Gastrocnemius medialis (tissue), 4 donors: ENCODE data around the gene MSMB. TPM values are rescaled to one million over a fixed set of nuclear protein-coding genes. Genes with fewer than 3 reads are reported as not detected.
A peak's percentile ranks its signal among the peaks of the same experiment; 100 is the strongest.

Experiments used
- ATAC-seq, 2 donors: fragments of 150-250 bp; one replicate each; pipeline ENCODE4 v1.9.1; 2016
- DNase-seq, 2 donors: peaks; one replicate each; pipeline ENCODE4 v3.0.0-alpha.2; 2019
- H3K27ac ChIP-seq, 4 donors: fragments of 200-600 bp; sonication (generic); 1 replicate in 1 of 4; 2 replicates in 3 of 4; pipeline ENCODE4 v1.5.1; 2016 to 2018; ENCODE audit warnings: mild to moderate bottlenecking in 2 of 4, moderate library complexity in 1 of 4
- H3K27me3 ChIP-seq, 3 donors: fragments of 200-600 bp; sonication (generic) in 2 of 3; 1 replicate in 1 of 3; 2 replicates in 2 of 3; pipeline versions ENCODE4 v1.5.1 to v1.6.0; 2016 to 2019; ENCODE audit warnings: mild to moderate bottlenecking in 1 of 3, moderate library complexity in 1 of 3
- H3K36me3 ChIP-seq, 2 donors: fragments of 200-600 bp; sonication (generic) in 1 of 2; one replicate each; pipeline ENCODE4 v1.5.1; 2017 to 2018
- H3K4me1 ChIP-seq, 2 donors: fragments of 200-600 bp; sonication (generic) in 1 of 2; one replicate each; pipeline ENCODE4 v1.5.1; 2016 to 2017; ENCODE audit warnings: mild to moderate bottlenecking in 2 of 2
- H3K4me3 ChIP-seq, 4 donors: fragments of 200-600 bp; sonication (generic) in 3 of 4; 1 replicate in 1 of 4; 2 replicates in 3 of 4; pipeline ENCODE4 v1.5.1; 2016 to 2019; ENCODE audit warnings: mild to moderate bottlenecking in 2 of 4
- H3K9me3 ChIP-seq, 3 donors: fragments of 200-600 bp; sonication (generic) in 2 of 3; 1 replicate in 1 of 3; 2 replicates in 2 of 3; pipeline ENCODE4 v1.5.1; 2016 to 2019
- POLR2A ChIP-seq, 2 donors: fragments of 450-650 bp; IDR thresholded peaks; one replicate each; pipeline ENCODE4 v1.6.1; 2017; ENCODE audit warnings: antibody characterized with exemption in 2 of 2, mild to moderate bottlenecking in 2 of 2, moderate library complexity in 2 of 2
- in situ Hi-C, 4 donors: fragments of 200-750 bp; cut with MboI; loops; one replicate each; pipeline versions ENCODE4 v1.15.0 to v1.8.0; 2017; ENCODE audit warnings: low sequenced_read_pairs in 4 of 4
- intact Hi-C: fragments of 100-400 bp; cut with DNase I; formaldehyde crosslinking; loops from one replicate; pipeline ENCODE4 v1.15.1; 2023; ENCODE audit warnings: low total_unique reads
- total RNA-seq, 4 donors: library from RNA; depleted of rRNA; stranded (reverse); fragments of >200 nt; gene quantifications; one replicate each; pipeline versions ENCODE4 v1.1.0 to v1.2.3, GENCODE V29; 2016
- TF ChIP-seq, protein P1 (sequence below), 5 experiments: fragments of 450-650 bp in 3 of 5; fragments of 200-600 bp in 2 of 5; sonication (generic) in 2 of 5; IDR thresholded peaks in 4 of 5; conservative IDR thresholded peaks in 1 of 5; 1 replicate in 4 of 5; 2 replicates in 1 of 5; pipeline ENCODE4 v1.5.1; 2016 to 2019; ENCODE audit warnings: antibody characterized with exemption in 5 of 5, mild to moderate bottlenecking in 3 of 5, moderate library complexity in 3 of 5

Gene MSMB
- total RNA-seq, 4 donors from 2014 or later, result not detected

- Histone ChIP-seq H3K36me3 (no peaks in the 10 kb centered on the region), H3K27me3 (no peaks in the 10 kb centered on the region), H3K4me3 (peak overlapping the region; percentile 65 to 96 (median 72)), H3K9me3 (no peaks in the 10 kb centered on the region), H3K27ac (peak overlapping the region; percentile 88 to 96 (median 90)), H3K4me1 (peaks cover 89 to 92% of the 10 kb centered on the region in 2 donors)
- intact Hi-C loops, result loop anchor here (5.0 to 10.0 kb wide), 2 partner anchors 41 to 1018 kb away; partner anchors contain the start of gene ZNF22
- TF ChIP-seq, protein P1, sequence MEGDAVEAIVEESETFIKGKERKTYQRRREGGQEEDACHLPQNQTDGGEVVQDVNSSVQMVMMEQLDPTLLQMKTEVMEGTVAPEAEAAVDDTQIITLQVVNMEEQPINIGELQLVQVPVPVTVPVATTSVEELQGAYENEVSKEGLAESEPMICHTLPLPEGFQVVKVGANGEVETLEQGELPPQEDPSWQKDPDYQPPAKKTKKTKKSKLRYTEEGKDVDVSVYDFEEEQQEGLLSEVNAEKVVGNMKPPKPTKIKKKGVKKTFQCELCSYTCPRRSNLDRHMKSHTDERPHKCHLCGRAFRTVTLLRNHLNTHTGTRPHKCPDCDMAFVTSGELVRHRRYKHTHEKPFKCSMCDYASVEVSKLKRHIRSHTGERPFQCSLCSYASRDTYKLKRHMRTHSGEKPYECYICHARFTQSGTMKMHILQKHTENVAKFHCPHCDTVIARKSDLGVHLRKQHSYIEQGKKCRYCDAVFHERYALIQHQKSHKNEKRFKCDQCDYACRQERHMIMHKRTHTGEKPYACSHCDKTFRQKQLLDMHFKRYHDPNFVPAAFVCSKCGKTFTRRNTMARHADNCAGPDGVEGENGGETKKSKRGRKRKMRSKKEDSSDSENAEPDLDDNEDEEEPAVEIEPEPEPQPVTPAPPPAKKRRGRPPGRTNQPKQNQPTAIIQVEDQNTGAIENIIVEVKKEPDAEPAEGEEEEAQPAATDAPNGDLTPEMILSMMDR (IDR thresholded peaks at IDR 0.05 in 4 of 5, conservative IDR thresholded peaks at IDR 0.05 in 1 of 5), result peak in 4 of 5 experiments; percentile 11 to 58 (median 18)
- TF ChIP-seq POLR2A (IDR thresholded peaks at IDR 0.05), result peak; percentile 67 to 77
- ATAC-seq, result peak; percentile 88 to 93
- in situ Hi-C loops, result loop anchor here in 1 of 4 donors (25.0 kb wide), 1 partner anchor 1036 kb away; the partner anchor contains the start of gene DEPP1
- DNase-seq, result peak; percentile 85 to 92
These were observed 22.9 kb downstream of the MSMB start for GRCh38 chr10:46022978-46023702.

DNA sequence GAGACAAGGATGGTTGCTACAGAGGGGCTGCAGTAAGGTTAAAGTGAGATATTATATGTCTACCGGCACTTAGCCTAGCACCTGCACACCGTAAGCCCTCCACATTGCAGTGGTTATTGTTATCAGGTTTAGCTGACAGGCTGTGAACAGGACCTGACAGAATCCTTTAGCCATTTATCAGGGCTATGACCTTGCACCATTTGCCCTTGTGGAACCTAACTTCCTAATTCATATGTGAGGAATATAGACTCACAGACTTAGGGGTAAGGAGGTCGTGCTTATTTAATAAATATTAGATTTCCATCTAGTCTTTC lies 25.8 kb downstream of the MSMB start:
- intact Hi-C loops, result loop anchor here (5.0 to 10.0 kb wide), 2 partner anchors 38 to 1016 kb away; partner anchors contain the start of gene ZNF22
- no peak for ATAC-seq
- in situ Hi-C loops, result loop anchor here in 1 of 4 donors (25.0 kb wide), 1 partner anchor 1033 kb away; the partner anchor contains the start of gene DEPP1
- no peak for TF ChIP-seq POLR2A (IDR thresholded peaks at IDR 0.05)
- TF ChIP-seq, protein P1 (IDR thresholded peaks at IDR 0.05 in 4 of 5, conservative IDR thresholded peaks at IDR 0.05 in 1 of 5), result no peak
- DNase-seq, result no peak
- no peak overlapping the region for H3K4me3 ChIP-seq
- no peaks in the 10 kb centered on the region for H3K9me3 ChIP-seq
- H3K4me1 ChIP-seq, result peaks cover 85 to 92% of the 10 kb centered on the region in 2 donors
- H3K27ac ChIP-seq, result peak overlapping the region; percentile 38 to 96 (median 90)
- peaks cover 0 to 3% of the 10 kb centered on the region in 2 donors for H3K36me3 ChIP-seq
- no peaks in the 10 kb centered on the region for H3K27me3 ChIP-seq

- Histone ChIP-seq H3K4me1 (peaks cover 85 to 87% of the 10 kb centered on the region in 2 donors), H3K4me3 (no peak overlapping the region), H3K27me3 (no peaks in the 10 kb centered on the region), H3K9me3 (no peaks in the 10 kb centered on the region), H3K27ac (peak overlapping the region; percentile 38 to 96 (median 90)), H3K36me3 (peaks cover 0 to 9% of the 10 kb centered on the region in 2 donors)
- intact Hi-C loops, result loop anchor here (5.0 to 10.0 kb wide), 2 partner anchors 37 to 1015 kb away; partner anchors contain the start of gene ZNF22
- ATAC-seq, result peak in 1 of 2 donors; percentile 47
- TF ChIP-seq POLR2A (IDR thresholded peaks at IDR 0.05), result no peak
- TF ChIP-seq, protein P1 (IDR thresholded peaks at IDR 0.05 in 4 of 5, conservative IDR thresholded peaks at IDR 0.05 in 1 of 5), result no peak
- in situ Hi-C loops, result loop anchor here in 1 of 4 donors (25.0 kb wide), 1 partner anchor 1032 kb away; the partner anchor contains the start of gene DEPP1
- DNase-seq, result peak; percentile 25 to 42
These were observed 26.3 kb downstream of the MSMB start for GRCh38 chr10:46019569-46020343.

GRCh38 chr10:46019177-46019528 lies 26.9 kb downstream of the MSMB start:
- Histone ChIP-seq H3K27ac (peak overlapping the region; percentile 38 to 96 (median 90)), H3K4me3 (no peak overlapping the region), H3K27me3 (no peaks in the 10 kb centered on the region), H3K36me3 (peaks cover 0 to 15% of the 10 kb centered on the region in 2 donors), H3K4me1 (peaks cover 81 to 84% of the 10 kb centered on the region in 2 donors), H3K9me3 (no peaks in the 10 kb centered on the region)
- DNase-seq (no peak), ATAC-seq (no peak)
- intact Hi-C loops, result no loop called here
- in situ Hi-C loops, result loop anchor here in 1 of 4 donors (25.0 kb wide), 1 partner anchor 1032 kb away; the partner anchor contains the start of gene DEPP1
- no peak for TF ChIP-seq POLR2A (IDR thresholded peaks at IDR 0.05)
- TF ChIP-seq, protein P1 (IDR thresholded peaks at IDR 0.05 in 4 of 5, conservative IDR thresholded peaks at IDR 0.05 in 1 of 5), result no peak
